GM12891 (cell line): ENCODE data around the gene FANCC.

Experiments used
- POLR2A ChIP-seq: IDR thresholded peaks from 2 replicates; pipeline ENCODE4 v1.6.1; 2011; ENCODE audit warnings: low read depth, low read length, control low read depth
- POLR2AphosphoS5 ChIP-seq: IDR thresholded peaks from 2 replicates; pipeline ENCODE4 v1.6.1; 2011; ENCODE audit warnings: low read depth, low read length, control low read depth

- TF ChIP-seq POLR2A (no peak), POLR2AphosphoS5 (no peak)
Measured at GRCh38 chr9:95181835-95182234, 135.7 kb downstream of the FANCC start.
